Activated gamma-delta T cell treated with anti-CD3 and anti-CD28 coated beads, Interleukin-2, amount 50 U/mL, for 16 hours (primary cell): ENCODE data around the gene LARP4B.

Experiments
- DNase-seq: peaks from one replicate; pipeline ENCODE4 v3.0.0-alpha.2; 2020; ENCODE audit warnings: low read depth

LARP4B gene

GRCh38 chr10:807163-807957 is 124.1 kb downstream of the LARP4B start:
- no peak for DNase-seq

DNA sequence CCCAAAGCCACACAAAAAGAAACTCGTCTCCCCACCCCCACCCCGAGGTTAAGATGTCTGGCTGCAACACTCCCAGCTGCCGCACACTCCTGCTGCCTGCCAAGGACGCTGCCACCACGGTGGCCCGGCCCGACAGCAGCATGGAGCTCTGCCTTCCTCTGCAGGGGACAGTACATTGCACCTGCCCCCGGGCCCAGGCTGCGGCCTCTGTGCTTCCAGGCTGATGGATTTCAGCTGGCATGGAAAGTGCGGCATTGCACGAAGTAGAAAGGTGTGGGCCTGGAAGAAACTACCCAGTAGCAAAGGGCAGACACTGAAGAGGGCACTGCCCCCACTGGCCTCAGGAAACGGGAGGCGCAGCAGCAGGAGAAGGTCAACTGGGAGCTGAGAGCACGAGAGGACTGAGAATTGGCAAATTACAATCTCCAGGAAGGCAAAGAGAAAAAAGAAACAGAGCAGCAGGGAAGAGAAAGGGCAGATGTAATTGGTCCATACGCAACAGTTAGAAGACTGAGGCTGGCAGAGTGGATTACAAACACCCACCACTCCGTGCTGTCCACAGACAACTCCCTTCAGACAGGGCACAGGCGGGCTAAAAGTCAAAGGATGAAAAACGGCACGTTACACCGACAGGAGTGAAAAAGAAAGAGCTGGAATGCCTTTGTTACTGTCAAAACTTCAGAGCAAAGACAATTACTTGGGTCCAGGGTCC is 124.9 kb downstream of the LARP4B start:
- DNase-seq: no peak

DNA sequence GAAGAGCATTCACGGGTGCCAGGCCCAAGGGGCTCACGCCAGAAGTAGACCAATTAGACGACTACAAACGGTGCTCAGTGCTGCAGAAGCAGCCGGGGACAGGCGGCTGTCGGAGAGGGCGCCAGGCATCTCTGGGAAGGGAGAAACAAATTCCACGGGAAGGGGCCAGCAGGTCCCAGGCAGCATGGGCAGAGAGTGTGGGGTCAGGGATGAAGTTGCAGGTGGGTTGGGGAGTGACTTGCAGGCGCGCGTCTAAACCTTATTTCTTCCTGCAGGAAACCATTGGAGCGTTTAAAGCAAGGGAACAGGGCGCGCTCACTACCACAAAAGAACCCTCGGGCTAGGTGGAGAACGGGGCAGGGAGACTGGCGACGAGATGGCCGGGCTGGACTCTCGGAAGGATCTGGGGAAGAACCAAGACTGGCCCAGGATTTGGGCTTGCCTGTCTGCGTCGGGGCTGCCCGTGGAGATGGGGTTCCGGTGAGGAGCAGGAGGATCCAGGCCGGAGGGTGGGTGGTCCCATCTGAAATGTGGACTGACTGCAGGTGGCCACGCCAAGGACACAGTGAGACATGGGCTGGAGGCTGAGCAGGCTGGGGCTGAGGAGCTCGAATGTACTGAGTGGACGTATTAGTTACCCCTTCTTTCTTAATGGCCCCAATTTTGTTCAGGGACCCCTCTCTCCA is 125.7 kb downstream of the LARP4B start:
- DNase-seq: no peak

GRCh38 chr10:804787-805619 is 126.5 kb downstream of the LARP4B start:
- no peak for DNase-seq

DNA sequence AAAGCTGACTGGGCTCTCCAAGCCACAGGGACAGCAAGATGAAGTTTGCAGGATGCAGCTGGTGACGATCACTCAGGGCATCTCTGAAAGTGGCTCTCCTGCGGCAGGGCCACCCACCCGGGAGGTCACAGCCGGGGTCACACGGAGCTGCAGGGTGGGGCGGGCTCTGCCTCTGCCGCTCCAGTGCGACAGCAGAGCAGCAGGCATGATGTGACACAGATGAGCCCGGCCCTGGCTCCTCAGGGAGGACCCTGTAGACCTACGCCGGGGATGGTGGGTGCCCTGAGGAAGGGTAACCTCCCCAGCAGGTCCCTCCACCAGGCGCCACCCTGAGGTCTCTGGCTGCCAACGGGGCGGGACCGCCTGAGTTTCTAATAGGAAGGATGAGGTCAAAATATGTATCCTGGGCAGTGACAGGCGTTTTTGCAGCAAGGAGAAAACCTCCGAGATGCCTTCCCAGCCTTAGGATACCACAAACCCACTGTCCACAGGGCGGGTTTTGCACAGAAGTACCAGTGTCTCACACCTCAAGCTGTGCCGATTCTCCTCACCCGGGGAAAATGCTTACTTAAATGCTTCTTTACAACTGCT is 127.2 kb downstream of the LARP4B start:
- DNase-seq: no peak

DNA sequence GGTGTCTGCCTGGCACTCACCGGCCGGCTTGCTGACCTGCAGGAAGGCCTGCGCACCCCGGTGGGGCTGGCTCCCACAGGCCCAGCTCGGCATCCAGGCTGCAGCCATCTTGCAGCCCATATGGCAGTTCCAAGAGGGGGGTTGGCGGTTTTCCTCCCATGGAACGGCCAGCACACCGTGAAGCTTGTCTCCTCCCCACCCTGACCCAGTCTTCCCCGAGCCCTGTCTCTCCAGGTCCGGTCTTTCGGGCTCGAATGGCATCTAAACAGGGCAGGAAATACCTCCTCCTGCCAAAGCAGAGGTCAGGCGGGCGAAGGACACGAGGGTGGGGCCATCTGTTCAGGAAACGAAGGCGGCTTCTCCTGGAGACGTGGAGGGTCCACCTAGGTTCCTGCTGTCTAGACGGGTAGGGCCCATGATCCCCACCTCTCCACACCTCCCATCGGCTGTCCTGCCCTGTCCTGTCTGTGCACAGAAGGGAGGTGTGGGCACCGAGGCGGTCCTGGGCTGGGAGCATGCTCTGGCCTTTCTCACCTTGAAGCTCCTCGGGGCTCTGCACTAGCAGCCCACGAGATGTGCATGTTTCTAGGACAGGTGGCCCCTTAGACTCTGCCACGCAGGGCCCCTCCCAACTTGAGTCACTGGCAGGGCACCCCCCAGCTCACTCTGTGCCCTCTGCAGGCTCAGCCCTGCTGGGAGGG is 128.3 kb downstream of the LARP4B start:
- DNase-seq: no peak

DNA sequence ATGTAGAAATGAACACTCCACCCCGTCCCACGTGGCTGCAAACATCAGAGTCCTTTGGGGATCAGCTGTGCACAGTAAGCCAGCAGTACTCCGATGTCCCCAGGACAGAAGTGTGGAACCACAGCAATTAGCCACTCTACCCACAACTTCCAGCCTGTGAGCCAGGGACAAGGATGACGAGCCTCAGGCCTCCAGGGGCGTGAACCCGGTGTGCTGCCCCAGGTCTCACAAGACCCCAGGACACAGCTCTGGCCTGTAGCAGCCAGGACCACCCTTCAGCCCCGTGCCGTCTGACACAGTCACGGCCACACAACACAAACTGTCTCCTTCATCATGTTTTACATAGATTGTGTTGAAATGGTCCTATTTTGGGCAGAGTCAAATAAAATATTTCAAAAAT is 129.0 kb downstream of the LARP4B start:
- no peak for DNase-seq

- no peak for DNase-seq
These were observed 134.3 kb downstream of the LARP4B start for GRCh38 chr10:797179-797578.

GRCh38 chr10:796233-796632 is 135.3 kb downstream of the LARP4B start:
- no peak for DNase-seq

GRCh38 chr10:794382-794956 is 137.0 kb downstream of the LARP4B start:
- no peak for DNase-seq

DNA sequence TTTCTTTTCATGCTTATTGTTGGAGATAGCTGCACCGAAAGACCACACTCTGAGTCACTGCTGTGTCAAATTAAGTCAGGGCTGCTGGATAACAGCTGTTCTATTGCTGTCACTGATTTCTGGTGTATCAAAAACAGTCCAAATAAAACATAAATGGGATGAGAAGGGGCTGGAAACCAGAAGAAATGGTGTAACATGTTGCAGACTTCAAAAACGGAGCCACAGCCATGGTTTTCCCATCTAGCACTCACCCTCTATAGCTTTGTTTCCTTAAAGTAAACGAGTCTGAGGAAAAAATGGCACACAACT is 138.8 kb downstream of the LARP4B start:
- DNase-seq: no peak

GRCh38 chr10:792083-792791 is 139.3 kb downstream of the LARP4B start:
- no peak for DNase-seq

DNA sequence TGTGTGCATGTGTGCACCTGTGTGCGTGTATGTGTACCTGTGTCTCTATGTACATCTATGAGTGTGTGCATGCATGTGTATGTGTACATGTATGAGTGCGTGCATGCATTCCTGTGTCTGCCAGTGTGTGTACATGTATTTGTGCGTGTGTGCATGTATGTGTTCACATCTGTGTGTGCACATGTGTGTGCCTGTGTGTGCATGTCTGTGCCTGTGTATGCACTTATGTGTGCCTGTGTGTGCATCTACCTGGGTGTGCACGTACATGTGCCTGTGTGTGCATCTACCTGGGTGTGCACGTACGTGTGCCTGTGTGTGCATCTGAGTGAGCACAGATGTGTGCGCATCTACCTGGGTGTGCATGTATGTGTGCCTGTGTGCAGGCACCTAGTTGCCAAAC is 139.9 kb downstream of the LARP4B start:
- no peak for DNase-seq

DNA sequence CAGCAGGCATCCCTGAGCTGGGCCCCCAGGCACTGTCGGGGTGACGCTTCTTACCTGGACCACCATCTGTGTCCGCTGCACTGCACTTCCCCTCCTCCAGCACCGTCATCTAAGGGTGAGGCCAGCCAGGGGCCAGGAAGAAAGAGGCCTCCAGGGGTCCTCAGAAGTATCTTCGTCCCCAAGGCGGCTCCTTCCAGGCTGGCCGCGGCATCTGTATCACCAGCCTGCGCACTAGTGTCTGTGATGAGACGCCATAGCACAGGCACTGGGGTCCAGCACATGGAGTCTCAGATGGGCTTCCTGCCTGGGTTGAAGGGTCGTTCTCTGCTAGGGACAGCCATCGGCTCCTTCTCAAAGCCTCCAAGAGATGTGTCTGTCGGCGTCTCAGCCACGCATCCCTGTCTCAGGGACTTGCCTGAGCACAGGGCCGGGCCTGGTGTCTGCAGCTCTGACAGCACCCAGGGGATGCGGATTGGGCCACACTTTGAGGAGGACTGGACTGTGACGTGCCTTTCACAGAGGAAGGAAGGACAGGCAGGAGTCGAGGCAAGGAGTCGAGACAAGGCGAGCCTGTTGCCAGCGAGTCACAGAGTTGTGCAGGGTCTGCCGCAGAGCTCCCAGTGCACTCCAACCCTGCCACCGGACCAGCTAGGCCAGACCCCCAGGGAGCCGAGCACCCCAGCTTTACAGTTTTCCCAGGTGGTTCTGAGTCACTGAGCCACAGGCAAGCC is 140.5 kb downstream of the LARP4B start:
- no peak for DNase-seq

DNA sequence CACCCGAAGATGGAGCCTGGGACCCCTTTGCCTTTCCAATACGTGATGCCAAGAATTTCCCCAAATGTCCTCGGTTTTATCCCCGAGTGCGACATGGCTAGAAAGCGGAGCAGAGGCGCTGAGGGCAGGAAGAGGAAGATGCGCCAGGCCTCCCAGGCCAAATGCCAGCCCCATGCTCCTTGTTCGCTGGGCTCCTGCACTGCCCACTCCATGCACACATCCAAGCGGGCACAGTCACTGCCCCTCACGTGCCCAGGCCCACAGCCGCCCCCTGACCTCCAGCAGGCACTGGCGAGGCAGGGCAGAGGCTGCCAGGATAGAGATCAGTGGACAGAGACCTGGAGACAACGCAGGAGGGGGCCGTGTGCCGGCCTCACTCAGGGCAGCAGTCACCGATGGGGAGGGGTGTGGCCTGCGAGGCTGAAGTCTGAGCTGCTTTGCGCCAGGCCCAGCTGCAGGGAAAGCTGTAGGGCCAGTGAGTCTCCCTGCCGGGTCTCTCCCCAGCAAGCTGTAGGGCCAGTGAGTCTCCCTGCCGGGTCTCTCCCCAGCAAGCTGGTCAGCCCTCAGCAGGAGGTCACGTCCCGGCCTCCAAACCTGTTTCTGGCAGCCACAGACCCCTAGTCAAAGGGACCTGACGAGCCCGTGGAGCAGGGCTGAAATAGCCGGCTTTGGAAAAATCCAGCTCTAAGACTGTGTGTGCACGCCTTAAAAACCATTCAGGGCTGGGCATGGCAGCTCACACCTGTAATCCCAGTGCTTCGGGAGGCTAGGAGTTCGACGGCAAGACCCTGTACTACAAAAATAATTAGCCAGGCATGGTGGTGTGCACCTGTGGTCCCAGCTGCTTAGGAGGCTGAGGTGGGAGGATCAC is 141.4 kb downstream of the LARP4B start:
- DNase-seq: no peak

GRCh38 chr10:788796-789748 is 142.4 kb downstream of the LARP4B start:
- DNase-seq: no peak

GRCh38 chr10:787933-788651 is 143.4 kb downstream of the LARP4B start:
- DNase-seq: no peak
